Urothelium cell line (cell line): ENCODE data around the gene TNS3.

ENCODE experiments used
- DNase-seq: peaks from one replicate; pipeline ENCODE4 v3.0.0; 2011; ENCODE audit warnings: low spot score, mixed read lengths
- FAIRE-seq: peaks from 2 replicates; lab custom pipeline; 2011; peaks lifted over from hg19 to GRCh38; lab: Jason Lieb, UNC

The TNS3 gene

DNA sequence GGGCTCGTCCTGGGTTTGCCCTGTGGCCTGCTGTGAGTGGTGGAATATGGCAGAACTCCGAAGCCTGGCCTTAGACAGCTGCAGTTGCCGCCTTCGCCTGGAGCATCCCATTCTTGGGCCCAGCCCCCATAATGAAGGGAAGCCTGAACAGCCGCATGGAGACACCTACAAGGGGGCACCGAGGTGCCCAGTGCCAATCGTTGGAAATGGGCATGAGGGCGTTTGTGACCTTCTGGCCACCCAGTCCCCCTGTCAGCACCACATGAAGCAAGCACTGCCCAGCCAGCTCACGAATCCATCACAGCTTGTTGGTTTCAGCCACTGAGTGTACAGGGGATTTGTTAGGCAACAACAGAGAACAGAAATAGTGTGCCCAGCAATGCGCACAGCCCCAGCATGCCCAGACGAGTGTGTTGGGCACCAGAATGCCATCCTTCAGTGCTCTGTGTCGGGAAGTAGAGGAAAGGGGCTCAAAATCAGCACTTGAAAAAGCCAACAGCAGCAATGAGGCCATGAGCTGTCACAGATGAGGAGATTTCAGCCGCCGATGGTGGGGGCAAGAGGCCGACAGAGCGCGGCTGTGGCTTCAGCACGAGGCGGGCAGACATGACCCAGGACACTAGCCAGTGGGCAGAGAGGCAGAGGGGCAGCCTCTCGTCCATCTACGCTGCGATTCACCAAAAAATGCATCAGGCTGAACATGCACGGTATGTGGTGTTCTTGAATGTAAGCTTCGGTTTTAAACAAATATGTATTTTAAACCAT is 91.2 kb downstream of the TNS3 start:
- no peak for DNase-seq
- peak; percentile 37 for FAIRE-seq

DNA sequence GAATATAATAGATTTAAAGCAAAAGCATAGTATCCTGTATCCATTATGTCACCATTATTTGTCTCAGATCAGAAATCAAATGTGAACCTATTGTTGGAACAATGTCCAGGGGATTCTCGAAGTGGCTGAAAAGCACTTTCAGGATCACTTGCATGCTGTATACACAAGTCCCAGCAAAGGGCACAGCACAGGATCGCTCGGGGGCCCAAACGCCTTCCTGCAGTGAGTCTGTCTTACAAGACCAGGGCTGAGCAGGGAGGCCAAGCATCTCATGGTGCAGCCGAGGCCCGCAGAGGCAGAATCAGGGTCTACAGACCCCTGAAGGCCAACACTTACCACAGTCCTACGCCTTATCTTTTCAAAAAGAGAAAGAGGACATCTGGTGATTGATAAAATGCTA is 92.3 kb downstream of the TNS3 start:
- FAIRE-seq: no peak
- no peak for DNase-seq

DNA sequence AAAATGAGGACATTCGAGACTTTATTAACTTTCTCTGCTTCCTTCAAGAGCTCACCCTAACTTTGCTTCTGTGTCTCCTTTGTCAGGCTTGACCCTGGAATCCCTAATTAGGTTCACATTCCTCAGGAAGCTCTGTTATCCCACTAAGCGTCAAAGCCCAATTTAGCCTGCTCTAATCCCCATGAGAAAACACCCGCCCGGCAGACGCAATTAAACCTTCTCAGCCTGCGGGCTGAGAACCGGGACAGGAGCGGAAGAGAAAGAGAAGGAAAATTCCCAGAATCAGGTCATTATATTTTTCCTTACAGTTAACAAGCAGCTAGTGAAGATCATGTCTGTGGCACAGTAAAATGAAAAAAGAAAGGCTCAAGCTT is 93.0 kb downstream of the TNS3 start:
- no peak for FAIRE-seq
- DNase-seq: no peak

- no peak for FAIRE-seq
- no peak for DNase-seq
Measured at GRCh38 chr7:47488201-47488968, 93.5 kb downstream of the TNS3 start.

GRCh38 chr7:47485640-47486435 is 96.1 kb downstream of the TNS3 start:
- DNase-seq (peak; percentile 34), FAIRE-seq (peak; percentile 99)

- DNase-seq (no peak), FAIRE-seq (peak; percentile 44)
Measured at GRCh38 chr7:47484923-47485639, 96.8 kb downstream of the TNS3 start.

GRCh38 chr7:47484457-47484856 is 97.5 kb downstream of the TNS3 start:
- no peak for FAIRE-seq
- no peak for DNase-seq

GRCh38 chr7:47483604-47484273 is 98.2 kb downstream of the TNS3 start:
- DNase-seq (no peak), FAIRE-seq (no peak)

- peak; percentile 65 for FAIRE-seq
- DNase-seq: peak; percentile 87
Measured at GRCh38 chr7:47482013-47482875, 99.7 kb downstream of the TNS3 start.

- FAIRE-seq (no peak), DNase-seq (no peak)
Measured at GRCh38 chr7:47481541-47482012, 100.3 kb downstream of the TNS3 start.

GRCh38 chr7:47480576-47481538 is 101.1 kb downstream of the TNS3 start:
- DNase-seq: no peak
- no peak for FAIRE-seq

DNA sequence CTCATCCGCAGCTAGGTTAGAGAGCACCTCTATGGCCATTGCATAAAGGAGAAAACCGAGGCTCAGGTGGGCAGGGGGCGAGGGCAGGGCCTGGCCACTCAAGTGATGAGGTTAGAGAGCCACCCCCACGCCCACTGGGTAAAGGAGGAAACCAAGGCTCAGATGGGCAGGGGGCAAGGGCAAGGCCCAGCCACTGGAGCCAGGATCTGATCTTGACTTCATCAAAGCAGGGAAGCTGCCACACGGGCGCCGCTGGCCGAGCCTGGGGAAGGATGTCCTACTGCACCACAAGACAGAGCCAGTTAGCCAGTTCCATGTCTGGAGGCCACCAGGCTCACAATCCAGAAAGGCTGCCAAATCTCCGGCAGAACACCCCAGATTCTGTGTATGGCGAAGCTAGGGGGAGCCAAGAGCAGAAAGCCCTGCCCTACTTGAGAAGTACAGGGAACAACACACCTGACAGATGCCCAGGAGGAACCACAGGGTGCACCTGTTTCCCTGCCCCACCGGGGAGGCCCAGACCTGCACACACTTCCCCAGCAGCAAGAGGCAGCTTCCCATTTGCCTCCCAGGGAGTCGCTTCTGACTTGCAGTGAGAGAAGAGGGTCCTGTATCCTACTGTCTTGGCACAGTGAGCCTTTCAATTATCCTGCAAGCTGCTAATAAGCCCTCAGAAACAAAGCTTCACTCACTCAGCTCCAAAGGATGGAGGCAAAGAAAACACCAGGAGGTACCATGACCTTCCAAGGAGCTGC is 101.9 kb downstream of the TNS3 start:
- no peak for FAIRE-seq
- no peak for DNase-seq

DNA sequence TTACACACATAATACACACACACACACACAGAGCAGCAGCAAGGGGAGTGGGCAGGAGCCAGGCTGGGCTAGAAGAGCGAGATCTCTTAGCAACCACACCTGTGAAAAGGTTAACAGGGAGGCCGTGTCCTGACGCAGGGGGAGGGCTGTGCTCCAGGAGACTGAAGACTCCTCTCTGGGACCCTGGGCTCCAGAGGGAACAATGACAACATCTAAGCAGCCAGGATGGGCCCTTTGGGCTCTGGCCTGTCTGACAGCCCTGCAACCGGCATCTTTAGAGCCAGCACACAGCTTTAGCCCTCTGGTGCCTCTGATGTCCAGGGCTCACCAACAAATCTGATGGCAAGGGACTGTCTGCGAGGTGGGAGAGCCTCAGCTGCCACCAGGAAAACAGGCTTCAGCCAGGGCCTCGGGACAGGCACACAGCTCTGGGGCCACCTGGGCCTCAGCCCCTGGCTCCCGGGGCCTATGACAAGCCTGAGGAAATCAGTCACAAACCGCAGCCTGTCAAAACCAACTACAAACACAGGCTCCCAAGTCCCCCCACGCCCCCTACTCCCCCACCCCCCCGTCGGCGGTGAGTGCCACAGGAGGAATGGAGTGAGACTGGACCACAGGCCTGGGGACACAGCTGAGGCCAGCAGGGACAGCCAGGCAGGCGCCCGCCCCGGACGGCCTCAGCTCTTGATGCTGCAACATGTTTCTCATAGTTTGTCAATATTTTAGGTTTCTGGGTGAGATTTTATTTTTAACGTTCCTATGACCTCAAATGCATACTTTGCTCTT is 102.8 kb downstream of the TNS3 start:
- DNase-seq (no peak), FAIRE-seq (no peak)

DNA sequence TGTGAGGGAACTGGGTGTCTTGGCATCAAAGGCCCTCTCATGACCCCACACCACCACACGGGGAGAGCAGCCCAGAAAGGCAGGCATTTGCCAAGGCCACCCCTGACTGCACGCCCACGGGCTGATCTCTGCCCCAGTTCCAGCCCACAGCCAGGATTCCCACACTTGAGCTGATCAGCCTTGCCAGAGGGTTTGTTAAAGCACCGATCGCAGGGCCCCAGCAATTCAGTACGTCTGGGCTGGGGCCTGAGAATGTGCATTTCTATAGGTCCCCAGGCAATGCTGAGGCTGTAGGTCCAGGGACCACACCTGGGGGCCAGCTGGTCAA is 103.9 kb downstream of the TNS3 start:
- FAIRE-seq: no peak
- no peak for DNase-seq

GRCh38 chr7:47477191-47478016 is 104.5 kb downstream of the TNS3 start:
- no peak for FAIRE-seq
- DNase-seq: no peak

DNA sequence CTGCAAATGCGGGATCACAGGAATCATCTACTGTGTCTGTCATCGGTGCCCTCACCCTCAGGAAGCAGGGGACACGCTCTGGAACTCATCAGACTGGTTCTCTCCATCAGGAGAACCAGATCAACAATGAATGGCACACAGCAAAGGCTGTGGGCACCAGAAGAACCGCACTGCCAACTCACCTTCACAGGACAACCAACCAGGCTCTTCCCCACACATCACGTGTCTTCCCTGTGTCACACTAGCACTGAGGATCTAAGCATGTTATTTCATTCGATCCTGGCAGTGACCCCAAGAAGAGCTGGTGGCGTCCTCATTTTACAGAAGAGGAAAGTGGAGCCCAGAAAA is 106.1 kb downstream of the TNS3 start:
- FAIRE-seq: no peak

More for the DNA sequence above, 106.1 kb downstream of the TNS3 start:
- DNase-seq: no peak
